GM19099 (cell line): ENCODE results near the gene SDK2.

Experiments used
- POLR2A ChIP-seq: IDR thresholded peaks from 3 replicates; pipeline ENCODE4 v1.6.1; 2011; ENCODE audit warnings: low read depth; ENCODE audit not compliant: insufficient read length; ENCODE audit errors: extremely low read depth

The SDK2 gene

GRCh38 chr17:73612031-73612472, 32.2 kb downstream of the SDK2 start:
- TF ChIP-seq POLR2A = no peak

- TF ChIP-seq POLR2A = no peak
Measured at GRCh38 chr17:73611630-73612029, 32.6 kb downstream of the SDK2 start.

GRCh38 chr17:73610331-73610911, 33.8 kb downstream of the SDK2 start:
- no peak for TF ChIP-seq POLR2A

GRCh38 chr17:73609758-73610157, 34.5 kb downstream of the SDK2 start:
- TF ChIP-seq POLR2A = no peak

- no peak for TF ChIP-seq POLR2A
Measured at GRCh38 chr17:73609060-73609459, 35.2 kb downstream of the SDK2 start.

GRCh38 chr17:73605444-73605843, 38.8 kb downstream of the SDK2 start:
- TF ChIP-seq POLR2A = no peak

GRCh38 chr17:73604476-73604875, 39.8 kb downstream of the SDK2 start:
- TF ChIP-seq POLR2A = no peak

GRCh38 chr17:73603971-73604370, 40.3 kb downstream of the SDK2 start:
- no peak for TF ChIP-seq POLR2A

- TF ChIP-seq POLR2A = no peak
Measured at GRCh38 chr17:73600103-73600871, 44.0 kb downstream of the SDK2 start.

- no peak for TF ChIP-seq POLR2A
Measured at GRCh38 chr17:73599599-73599998, 44.6 kb downstream of the SDK2 start.

- TF ChIP-seq POLR2A = no peak
Measured at GRCh38 chr17:73598212-73598611, 46.0 kb downstream of the SDK2 start.

- TF ChIP-seq POLR2A = no peak
Measured at GRCh38 chr17:73595931-73596330, 48.3 kb downstream of the SDK2 start.

- no peak for TF ChIP-seq POLR2A
Measured at GRCh38 chr17:73595479-73595878, 48.8 kb downstream of the SDK2 start.

GRCh38 chr17:73595068-73595467, 49.2 kb downstream of the SDK2 start:
- no peak for TF ChIP-seq POLR2A

- no peak for TF ChIP-seq POLR2A
Measured at GRCh38 chr17:73594598-73594997, 49.6 kb downstream of the SDK2 start.

- no peak for TF ChIP-seq POLR2A
Measured at GRCh38 chr17:73594025-73594424, 50.2 kb downstream of the SDK2 start.
